Activated B cell treated with CpG ODN at 0.5 μM for 24 hours (primary cell): ENCODE results near the gene KCNK1. TPM values are rescaled to one million over a fixed set of nuclear protein-coding genes. Genes with fewer than 3 reads are reported as not detected.

Experiments
- ATAC-seq: fragments of 200-7000 bp; cut with Tn5 transposase; one replicate; pipeline ENCODE4 v1.10.0; 2021; ENCODE audit warnings: low read depth, mild to moderate bottlenecking, moderate library complexity
- CTCF ChIA-PET: fragments of 350-600 bp; sonication (Branson Sonifier 250); formaldehyde crosslinking; loops from one replicate; lab custom pipeline; 2021; ENCODE audit warnings: antibody characterized with exemption; lab: Charles Lee
- POLR2A ChIA-PET: fragments of 350-600 bp; sonication (Branson Sonifier 250); formaldehyde crosslinking; loops from one replicate; lab custom pipeline; 2021; ENCODE audit warnings: antibody characterized with exemption; lab: Charles Lee
- DNase-seq: peaks from one replicate; pipeline ENCODE4 v3.0.0; 2022
- H3K27ac Mint-ChIP-seq: one replicate; pipeline ENCODE4 v1.8.0; 2020; ENCODE audit warnings: mixed read lengths
- H3K27me3 Mint-ChIP-seq: one replicate; pipeline ENCODE4 v1.8.0; 2021; ENCODE audit warnings: mixed read lengths
- H3K36me3 Mint-ChIP-seq: one replicate; pipeline ENCODE4 v1.8.0; 2021; ENCODE audit warnings: low read depth, mixed read lengths
- H3K4me1 Mint-ChIP-seq: one replicate; pipeline ENCODE4 v1.8.0; 2021; ENCODE audit warnings: mixed read lengths
- H3K4me3 Mint-ChIP-seq: one replicate; pipeline ENCODE4 v1.8.0; 2020; ENCODE audit warnings: mild to moderate bottlenecking, mixed read lengths
- H3K9me3 Mint-ChIP-seq: one replicate; pipeline ENCODE4 v1.8.0; 2020; ENCODE audit warnings: mixed read lengths
- CTCF ChIP-seq: fragments of 200-600 bp; IDR thresholded peaks from one replicate; pipeline ENCODE4 v1.8.0; 2022; ENCODE audit warnings: antibody characterized with exemption, mild to moderate bottlenecking
- intact Hi-C: fragments of 100-400 bp; cut with micrococcal nuclease; formaldehyde crosslinking; loops from one replicate; pipeline ENCODE4 v1.15.1; 2024
- total RNA-seq: library from RNA; stranded (reverse); gene quantifications from 2 replicates; pipeline ENCODE4 v1.2.3, GENCODE V29; 2022

KCNK1 gene
- total RNA-seq, 1 donor from 2014 or later: not detected

DNA sequence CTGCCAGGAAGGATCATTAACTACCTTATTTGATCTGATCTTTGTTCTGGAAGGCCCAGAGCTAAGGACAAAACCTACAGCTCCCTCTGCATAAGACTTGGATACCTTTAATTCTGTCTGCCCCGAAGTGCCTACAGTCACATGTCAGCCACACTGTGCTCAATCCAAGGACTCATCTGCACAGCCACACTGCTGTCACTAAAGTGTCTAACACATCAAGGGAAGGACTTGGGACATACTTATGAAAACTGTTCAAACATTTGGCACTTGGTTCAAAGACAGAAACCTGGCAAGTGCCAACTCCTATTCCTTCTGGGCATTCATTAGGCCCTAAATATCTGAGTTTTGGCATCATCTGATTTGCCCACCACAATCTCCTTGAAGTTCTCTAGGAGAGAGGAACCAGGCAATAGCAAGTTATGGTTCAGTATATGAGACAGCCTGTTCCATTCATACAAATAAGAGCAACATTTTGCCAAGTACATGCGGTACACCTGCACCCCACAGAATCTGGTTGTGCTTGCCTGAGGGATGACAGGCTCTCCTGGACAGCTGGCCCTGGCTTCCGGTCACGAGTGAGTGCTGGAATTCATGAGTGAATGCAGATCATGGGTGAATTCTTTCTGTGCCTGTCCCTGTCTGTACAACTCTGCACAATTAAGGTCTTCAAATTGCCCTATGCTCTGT, 105.9 kb downstream of the KCNK1 start:
- Mint-ChIP-seq H3K36me3 (no peaks in the 10 kb centered on the region), H3K4me3 (no peak overlapping the region), H3K9me3 (no peaks in the 10 kb centered on the region), H3K27me3 (peaks cover 2% of the 10 kb centered on the region), H3K27ac (no peak overlapping the region), H3K4me1 (no peaks in the 10 kb centered on the region)
- POLR2A ChIA-PET: no interaction called here
- intact Hi-C loops: no loop called here
- ATAC-seq (no peak), DNase-seq (no peak)
- CTCF ChIA-PET: no interaction called here
- no peak for TF ChIP-seq CTCF

DNA sequence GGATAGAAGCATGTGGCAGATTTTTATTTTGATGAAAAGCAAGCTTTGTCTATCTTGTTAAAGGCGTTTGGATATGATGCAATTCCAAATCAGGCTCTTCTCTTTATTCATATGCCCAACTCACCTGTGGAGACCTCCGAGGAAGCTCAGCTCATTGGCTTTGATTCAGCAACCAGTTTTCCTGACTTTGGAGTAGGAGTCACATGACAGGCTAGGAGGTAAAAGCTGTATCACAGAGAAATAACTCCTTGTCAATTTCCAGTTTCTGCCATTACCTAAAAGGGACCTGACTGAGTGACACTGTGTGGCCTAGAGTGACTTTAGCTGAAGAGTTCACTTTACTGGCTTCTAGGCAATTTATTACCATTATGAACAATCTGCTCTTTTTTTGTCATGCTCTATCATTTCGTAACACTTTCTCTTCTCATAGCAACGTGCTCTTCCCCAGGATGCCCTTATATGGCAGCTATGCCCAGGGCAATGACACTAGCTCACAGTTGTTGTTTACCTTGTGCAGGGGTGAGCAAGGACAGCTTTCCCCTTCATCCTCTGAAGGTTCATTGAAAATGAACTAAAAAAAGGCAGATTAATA, 107.2 kb downstream of the KCNK1 start:
- no peak for ATAC-seq
- H3K36me3 Mint-ChIP-seq: no peaks in the 10 kb centered on the region
- intact Hi-C loops: no loop called here

More for the DNA sequence above, 107.2 kb downstream of the KCNK1 start:
- no peak for DNase-seq
- TF ChIP-seq CTCF: no peak
- CTCF ChIA-PET: no interaction called here
- peaks cover 2% of the 10 kb centered on the region for H3K27me3 Mint-ChIP-seq
- POLR2A ChIA-PET: no interaction called here
- no peaks in the 10 kb centered on the region for H3K4me1 Mint-ChIP-seq
- H3K9me3 Mint-ChIP-seq: no peaks in the 10 kb centered on the region
- H3K27ac Mint-ChIP-seq: no peak overlapping the region
- H3K4me3 Mint-ChIP-seq: no peak overlapping the region
